ENCODE results near the gene TTC28. TPM values are rescaled to one million over a fixed set of nuclear protein-coding genes. Genes with fewer than 3 reads are reported as not detected.

TTC28 gene
- total and polyA plus RNA-seq, 2 donors (not counting 3 experiments of a cell fraction or from before 2014, with no cell fraction given), result 16.5 to 51.1 TPM

- CTCF ChIA-PET, result interaction anchor here (0.9 kb wide), 1 partner anchor 17 kb away, joined by 3 read pairs; no protein-coding TSS in a partner anchor
- intact Hi-C loops (cut with micrococcal nuclease), result no loop called here
- BruUV-seq (replicated peaks), result no TSS peak
- no peaks in the 10 kb centered on the region for H3K9me3 ChIP-seq (replicated peaks; ENCODE audit: control insufficient read depth, insufficient read depth, low read length)
- no peak overlapping the region for H2AFZ ChIP-seq (ENCODE audit: low read depth, low read length)
- H3K27ac ChIP-seq (ENCODE audit: insufficient read depth, low read depth, low read length), result no peak overlapping the region
- no peak overlapping the region for H3K4me3 ChIP-seq (replicated peaks in 1 of 3; ENCODE audit: insufficient read depth in 1 of 3, low read depth in 1 of 3, low read length in 3 of 3)
- no peak for TF ChIP-seq GATA2 (IDR thresholded peaks at IDR 0.05; ENCODE audit: insufficient read depth, insufficient read length, low read depth, low read length)
- TF ChIP-seq JUN (IDR thresholded peaks at IDR 0.05; ENCODE audit: borderline replicate concordance, insufficient read depth, insufficient read length, low read depth), result no peak
- no peak for TF ChIP-seq MAX (IDR thresholded peaks at IDR 0.05; ENCODE audit: insufficient read depth, insufficient read length)
- TF ChIP-seq FOS (IDR thresholded peaks at IDR 0.05; ENCODE audit: borderline replicate concordance, insufficient read depth, low read length), result no peak
- no peak for TF ChIP-seq EZH2 (IDR thresholded peaks at IDR 0.05; ENCODE audit: borderline replicate concordance, low read depth, low read length, severe bottlenecking)
- TF ChIP-seq MYC (IDR thresholded peaks at IDR 0.05; ENCODE audit: low read depth, low read length), result no peak
- TF ChIP-seq POLR2AphosphoS5 (IDR thresholded peaks at IDR 0.05; ENCODE audit: insufficient read depth, low read depth, low read length), result no peak
- TF ChIP-seq POLR2A (IDR thresholded peaks at IDR 0.05; ENCODE audit: low read depth, low read length), result no peak
- TF ChIP-seq CTCF (IDR thresholded peaks at IDR 0.05; ENCODE audit: extremely low read depth in 1 of 2, insufficient read depth in 1 of 2, low read depth in 1 of 2, low read length in 2 of 2), result no peak
- no peaks in the 10 kb centered on the region for H3K27me3 ChIP-seq (ENCODE audit: control insufficient read depth in 2 of 2, insufficient read depth in 2 of 2, low read length in 2 of 2)
- DNase-seq (ENCODE audit: low read depth, low spot score) (peak; percentile 34), FAIRE-seq (no peak)
- H3K9ac ChIP-seq (replicated peaks; ENCODE audit: extremely low read depth, insufficient read depth, low read length), result no peak overlapping the region
- POLR2A ChIA-PET, result no interaction called here
- no peaks in the 10 kb centered on the region for H3K79me2 ChIP-seq (ENCODE audit: control insufficient read depth, insufficient read depth, low read length)
- H4K20me1 ChIP-seq (replicated peaks; ENCODE audit: control insufficient read depth, extremely low read depth, insufficient read depth, low read length), result no peaks in the 10 kb centered on the region
- H3K36me3 ChIP-seq (ENCODE audit: control insufficient read depth in 2 of 2, extremely low read depth in 1 of 2, insufficient read depth in 2 of 2, low read length in 2 of 2), result no peaks in the 10 kb centered on the region
- no peaks in the 10 kb centered on the region for H3K4me1 ChIP-seq (ENCODE audit: control insufficient read depth, extremely low read depth, insufficient read depth, low read length)
- dilution Hi-C loops (cut with MboI; ENCODE audit: extremely low pct_ligation_motif_present, low sequenced_read_pairs), result no loop called here
- H3K4me2 ChIP-seq (ENCODE audit: insufficient read depth, low read length), result no peak overlapping the region
- no peaks in the 10 kb centered on the region for H3K9me1 ChIP-seq (replicated peaks; ENCODE audit: control insufficient read depth, extremely low read depth, insufficient read depth, low read length)
These were observed 411.5 kb downstream of the TTC28 start for GRCh38 chr22:28268171-28268570.

All from endothelial cell of umbilical vein (primary cell).